Glomerular endothelial cell (primary cell): ENCODE measurements around the gene ZNF430. TPM values are rescaled to one million over a fixed set of nuclear protein-coding genes. Genes with fewer than 3 reads are reported as not detected.
"Not testable (repeated sequence)": the region's sequence is repeated elsewhere in the genome, so short reads cannot be mapped to it uniquely, and the experiment has no call there.

Experiments used
- DNase-seq: peaks from one replicate; pipeline ENCODE4 v3.0.0-alpha.2; 2011; ENCODE audit warnings: low read depth, low spot score; ENCODE audit errors: extremely low read depth
- total RNA-seq: library from RNA; depleted of rRNA; stranded (reverse); fragments of >200 nt; gene quantifications from 2 replicates; pipeline ENCODE4 v1.2.3, GENCODE V29; 2015

ZNF430 gene
- total RNA-seq: 3.4 and 6.4 TPM in 2 replicates

DNA sequence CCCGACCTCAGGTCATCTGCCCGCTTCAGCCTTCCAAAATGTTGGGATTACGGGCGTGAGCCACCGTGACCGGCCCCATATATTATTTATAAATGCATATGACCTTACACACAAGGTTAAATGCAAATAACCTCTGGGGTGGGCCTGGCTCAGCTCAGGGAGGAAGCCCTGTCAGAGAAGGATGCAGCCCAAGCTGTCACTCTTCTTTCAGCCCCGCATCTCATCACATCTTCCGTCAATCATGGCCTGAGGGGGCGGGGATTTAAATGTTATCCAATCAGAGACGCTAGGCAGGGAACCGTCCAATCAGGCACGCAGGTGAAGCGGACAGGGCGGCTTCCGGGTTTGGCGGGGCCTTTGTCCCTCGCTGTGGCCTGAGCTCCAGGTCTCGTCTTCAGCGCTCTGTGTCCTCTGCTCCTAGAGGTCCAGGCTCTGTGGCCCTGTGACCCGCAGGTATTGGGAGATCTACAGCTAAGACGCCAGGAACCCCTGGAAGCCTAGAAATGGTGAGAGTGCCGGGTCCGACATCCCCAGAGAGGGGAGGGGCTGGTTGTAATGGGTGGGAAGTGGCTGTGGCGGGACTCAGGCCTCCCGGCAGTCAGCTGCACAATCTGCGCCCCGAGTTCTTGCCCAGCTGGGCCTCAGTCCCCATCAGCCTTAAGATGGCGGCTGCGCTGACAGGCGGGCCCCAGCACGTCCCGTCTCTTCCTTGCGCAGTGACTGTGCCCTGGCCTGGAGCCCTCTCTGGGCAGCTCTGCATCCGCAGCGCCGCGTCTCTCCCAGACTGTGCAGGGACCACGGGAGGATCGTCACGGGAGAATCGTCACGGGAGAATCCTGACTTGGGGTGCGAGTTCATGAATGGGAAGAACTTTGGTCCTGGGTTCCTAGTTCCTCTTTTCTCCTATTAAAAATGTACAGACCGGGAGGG lies at the start of gene ZNF430:
Gene ZNF430, plus strand, starts transcription at position 360 of the 930 bp plus-strand sequence. Its CDS starts 144 bp downstream, at position 504.
- DNase-seq: peak; percentile 81

DNA sequence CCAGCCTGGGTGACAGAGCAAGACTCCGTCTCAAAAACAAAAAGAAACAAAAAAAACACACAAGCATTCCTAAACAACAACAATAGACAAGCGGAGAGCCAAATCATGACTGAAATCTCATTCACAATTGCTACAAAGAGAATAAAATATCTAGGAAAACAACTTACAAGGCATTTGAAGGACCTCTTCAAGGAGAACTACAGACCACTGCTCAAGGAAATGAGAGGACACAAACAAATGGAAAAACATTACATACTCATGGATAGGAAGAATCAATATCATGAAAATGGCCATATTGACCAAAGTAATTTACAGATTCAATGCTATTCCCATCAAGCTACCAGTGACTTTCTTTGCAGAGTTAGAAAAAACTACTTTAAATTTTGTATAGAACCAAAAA lies 27.7 kb upstream of the ZNF430 start:
- not testable (repeated sequence) for DNase-seq

DNA sequence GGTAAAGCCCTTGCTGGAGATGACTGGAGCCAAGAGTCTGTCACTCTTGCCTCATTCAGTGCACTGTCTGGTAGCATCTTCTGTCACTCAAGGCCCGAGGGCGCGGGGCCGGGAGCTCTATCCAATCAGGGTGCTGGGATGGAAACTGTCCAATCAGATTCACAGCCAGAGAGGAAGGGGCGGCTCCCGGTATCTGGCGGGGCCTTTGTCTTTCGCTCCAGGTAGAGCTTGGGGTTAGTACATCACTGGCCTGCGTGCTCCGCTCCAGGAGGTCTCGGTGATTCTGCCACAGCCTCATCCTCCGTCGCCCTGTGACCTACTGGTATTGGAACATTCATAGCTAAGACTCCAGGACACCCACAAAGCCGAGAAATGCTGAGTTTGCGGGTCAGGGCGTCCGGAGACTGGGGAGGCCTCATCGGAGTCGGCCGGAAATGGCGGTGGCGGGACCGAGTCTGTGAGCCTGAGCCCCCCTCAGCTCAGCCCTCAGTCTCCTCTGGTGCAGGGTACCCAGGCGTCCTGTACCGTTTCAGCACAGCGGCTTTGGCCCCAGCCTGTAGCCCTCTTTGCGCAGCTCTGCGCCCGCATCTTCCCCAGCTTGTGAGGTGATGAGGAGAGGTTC lies 20.6 kb upstream of the ZNF430 start:
- no peak for DNase-seq

DNA sequence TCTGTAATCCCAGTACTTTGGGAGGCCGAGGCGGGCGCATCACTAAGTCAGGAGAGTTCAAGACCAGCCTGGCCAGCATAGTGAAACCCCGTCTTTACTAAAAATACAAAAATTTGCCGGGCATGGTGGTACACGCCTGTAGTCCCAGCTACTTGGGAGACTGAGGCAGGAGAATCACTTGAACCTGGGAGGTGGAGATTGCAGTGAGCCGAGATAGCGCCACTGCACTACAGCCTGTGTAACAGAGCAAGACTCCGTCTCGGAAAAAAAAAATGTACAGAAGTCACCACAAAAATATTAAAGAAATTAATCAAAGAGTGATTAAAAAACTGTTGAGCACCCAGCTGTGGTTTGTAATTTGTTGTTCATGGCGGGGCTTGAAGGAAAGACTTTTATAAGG lies 781 bp downstream of the ZNF430 start:
- DNase-seq: not testable (repeated sequence)

DNA sequence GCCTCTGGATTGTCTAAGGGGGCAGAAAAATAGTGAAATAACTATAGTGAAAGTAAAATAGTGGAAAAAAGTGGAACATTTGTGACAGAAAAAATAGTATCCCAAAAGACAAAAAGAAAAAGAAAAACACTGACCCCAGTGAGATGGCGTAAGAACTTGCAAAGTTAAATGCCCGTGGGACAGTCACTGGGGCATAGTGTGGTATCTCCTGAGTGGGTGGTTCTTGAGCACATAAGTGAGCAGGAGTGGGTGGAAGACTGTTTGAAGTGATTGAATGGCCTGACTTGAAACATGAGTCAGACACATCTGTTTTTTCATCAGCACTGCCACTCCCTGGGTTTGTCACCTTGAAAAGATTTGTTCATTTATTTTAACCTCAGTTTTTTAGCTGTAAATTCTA lies 2.5 kb downstream of the ZNF430 start:
- DNase-seq: no peak

DNA sequence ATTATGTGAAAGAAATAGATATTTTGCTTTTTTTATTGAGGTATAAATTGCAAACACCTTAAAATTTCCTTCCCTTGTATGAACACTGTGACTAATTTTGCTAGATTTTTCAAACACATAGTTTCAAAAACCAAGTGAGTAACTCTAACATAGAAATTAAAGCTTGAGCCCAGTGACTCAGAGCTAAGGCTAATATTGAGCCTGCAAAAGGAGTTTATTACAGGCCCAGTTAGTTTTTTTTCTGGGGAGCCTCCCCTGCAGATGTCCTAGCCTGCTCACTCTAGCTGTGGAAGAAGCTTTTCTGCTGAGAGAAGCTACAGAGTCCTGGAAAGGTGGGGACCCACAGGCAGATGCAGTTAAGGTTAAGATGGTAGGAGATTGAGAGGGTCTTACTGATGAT lies 3.4 kb downstream of the ZNF430 start:
- no peak for DNase-seq

DNA sequence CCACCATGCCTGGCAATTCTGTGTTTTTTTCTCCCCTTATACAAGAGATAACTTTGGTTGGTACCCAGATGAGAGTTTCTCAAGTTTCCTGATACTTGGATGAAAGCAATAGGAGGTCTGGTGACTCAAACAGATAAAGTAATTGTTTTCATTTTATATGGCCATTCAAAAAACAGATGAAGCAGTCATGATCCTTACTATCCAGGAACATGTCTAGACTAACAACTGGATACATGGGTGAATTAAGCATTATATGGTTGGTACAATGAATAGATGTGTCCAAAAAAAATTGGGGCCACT lies 8.5 kb downstream of the ZNF430 start:
- DNase-seq: no peak

DNA sequence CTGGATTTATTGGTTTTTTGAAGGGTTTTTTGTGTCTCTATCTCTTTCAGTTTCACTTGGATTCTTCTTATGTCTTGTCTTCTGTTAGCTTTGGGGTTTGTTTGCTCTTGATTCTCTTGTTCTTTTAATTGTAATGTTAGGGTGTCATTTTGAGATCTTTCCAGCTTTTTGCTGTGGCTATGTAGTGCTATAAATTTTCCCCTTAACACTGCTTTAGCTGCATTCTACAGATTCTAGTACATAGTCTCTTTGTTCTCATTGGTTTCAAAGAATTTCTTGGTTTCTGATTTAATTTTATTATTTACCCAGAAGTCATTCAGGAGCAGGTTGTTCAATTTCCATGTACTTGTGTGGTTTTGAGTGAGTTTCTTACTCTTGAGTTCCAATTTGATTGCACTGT lies 24.6 kb downstream of the ZNF430 start:
- no peak for DNase-seq

DNA sequence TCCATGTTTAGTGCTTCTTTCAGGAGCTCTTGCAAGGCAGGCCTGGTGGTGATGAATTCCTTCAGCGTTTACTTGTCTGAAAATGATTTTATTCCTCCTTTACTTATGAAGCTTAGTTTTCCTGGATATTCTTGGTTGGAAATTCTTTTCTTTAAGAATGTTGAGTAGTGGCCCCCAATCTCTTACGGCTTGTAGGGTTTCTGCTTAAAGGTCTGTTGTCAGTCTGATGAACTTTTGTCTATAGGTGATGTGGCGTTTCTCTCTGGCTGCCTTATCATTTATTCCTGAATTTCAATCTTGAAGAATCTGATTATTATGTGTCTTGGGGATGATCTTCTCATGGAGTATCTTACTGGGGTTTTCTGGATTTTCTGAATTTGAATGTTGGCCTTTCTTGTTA lies 26.0 kb downstream of the ZNF430 start:
- DNase-seq: no peak

DNA sequence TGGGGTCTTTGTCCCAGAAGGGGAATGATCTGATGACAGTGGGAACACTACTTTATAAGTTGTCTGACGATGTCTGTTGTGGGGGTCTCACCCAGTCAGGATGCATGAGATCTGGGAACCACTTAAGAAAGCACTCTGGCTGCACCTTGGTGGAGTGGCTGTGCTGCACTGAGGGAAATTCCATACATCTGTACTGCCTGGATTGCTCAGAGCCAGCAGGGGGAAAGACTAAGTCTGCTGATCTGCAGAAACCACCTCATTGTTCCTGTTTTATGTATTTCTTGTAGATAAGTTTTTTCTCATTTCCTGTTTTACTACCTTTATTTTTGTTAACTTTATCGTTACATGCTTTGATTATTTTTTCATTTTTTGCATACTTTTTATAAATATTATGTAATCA lies 27.3 kb downstream of the ZNF430 start:
- no peak for DNase-seq

DNA sequence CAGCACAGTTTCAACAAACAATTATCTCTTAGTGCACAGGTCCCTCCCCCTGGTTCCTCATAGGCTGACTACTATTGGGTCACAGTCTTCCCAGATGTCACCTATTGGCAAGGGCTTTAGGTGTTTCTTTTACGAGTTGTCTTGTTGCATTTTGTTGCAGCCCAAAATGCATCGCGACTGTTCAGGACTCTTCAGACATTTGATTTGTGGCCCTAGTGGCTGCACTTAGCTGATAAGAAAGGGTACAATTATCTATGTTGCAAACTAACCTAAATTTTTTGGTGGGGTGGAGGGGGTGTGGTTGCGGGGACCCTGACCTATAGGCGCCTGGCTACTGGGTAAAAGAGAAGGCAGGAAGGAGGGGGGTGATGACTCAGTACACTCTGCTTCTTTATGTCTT lies 32.4 kb downstream of the ZNF430 start:
- DNase-seq: no peak

DNA sequence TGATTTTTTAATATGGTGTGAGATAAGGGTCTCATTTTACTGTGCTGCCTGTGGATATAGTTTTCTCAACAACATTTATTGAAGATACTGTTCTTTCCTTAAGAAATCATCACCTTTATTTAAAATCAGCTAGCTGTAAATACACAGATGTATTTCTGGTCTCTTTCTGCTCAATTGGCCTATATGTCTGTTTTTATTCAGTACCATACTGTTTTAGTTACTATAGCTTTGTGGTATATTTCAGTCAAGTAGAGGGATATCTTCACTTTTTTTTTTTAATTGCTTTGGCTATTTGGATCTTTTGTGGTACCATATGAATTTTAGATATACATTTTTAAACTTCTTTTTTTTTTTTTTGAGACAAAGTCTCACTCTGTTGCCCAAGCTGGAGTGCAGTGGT lies 44.9 kb downstream of the ZNF430 start:
- DNase-seq: no peak

DNA sequence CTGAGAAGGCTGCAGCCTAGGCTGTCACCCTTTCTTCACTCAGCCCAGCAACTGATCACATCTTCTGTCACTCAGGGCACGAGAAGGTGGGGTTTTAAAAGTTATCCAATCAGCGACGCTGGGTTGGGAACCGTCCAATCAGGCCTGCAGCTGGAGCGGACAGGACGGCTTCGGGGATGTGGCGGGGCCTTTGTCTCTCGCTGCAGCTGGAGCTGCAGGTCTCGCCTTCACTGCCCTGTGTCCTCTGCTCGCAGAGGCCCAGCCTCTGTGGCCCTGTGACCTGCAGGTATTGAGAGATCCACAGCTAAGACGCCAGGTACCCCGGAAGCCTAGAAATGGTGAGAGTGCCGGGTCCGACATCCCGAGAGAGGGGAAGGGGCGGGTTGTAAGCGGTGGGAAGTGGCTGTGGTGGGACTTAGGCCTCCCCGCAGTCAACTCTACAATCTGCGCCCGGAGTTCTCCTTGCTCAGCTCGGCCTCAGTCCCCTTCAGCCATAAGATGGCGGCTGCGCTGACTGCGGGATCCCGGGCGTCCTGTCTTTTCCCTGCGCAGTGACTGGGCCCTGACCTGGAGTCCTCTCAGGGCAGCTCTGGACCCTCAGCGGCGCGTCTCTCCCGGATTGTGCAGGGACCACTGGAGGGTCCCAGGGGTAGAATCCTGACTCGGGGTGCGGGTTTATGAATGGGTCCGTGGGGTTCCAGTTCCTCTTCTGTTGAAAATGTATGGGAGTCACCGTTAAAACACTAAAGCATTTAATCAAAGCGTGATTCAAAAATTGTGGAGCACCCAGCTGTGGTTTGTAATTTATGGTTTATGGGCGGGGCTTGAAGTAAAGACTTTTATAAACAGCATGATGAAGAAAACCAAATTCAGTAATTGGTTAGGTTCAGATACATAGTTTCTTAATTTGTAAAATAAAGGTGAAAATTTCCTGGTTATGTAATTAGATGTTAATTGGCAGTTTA lies 61.8 kb downstream of the ZNF430 start, which contains the start of gene ZNF714:
Gene ZNF714, plus strand, starts transcription at position 193 of the 965 bp plus-strand sequence. CDS start 16,066 bp downstream, outside the sequence.
- DNase-seq: peak; percentile 84

DNA sequence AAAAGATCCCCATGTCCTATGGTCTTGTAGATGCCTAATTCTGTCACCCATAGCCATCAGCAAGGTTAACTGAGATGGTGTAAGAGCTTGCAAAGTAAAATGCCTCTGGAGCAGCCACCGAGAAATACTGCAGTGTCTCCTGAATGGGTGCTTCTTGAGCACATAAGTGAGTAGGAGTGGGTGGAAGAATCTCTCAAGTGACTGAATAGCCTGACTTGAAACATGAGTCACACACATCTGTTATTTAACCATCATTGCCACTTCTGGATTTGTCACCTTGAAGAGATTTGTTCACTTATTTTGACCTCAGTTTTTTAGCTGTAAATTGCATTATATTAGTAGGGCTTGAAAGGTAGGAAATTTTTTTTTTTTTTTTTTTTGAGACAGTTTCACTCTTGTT lies 63.9 kb downstream of the ZNF430 start:
- DNase-seq: no peak

DNA sequence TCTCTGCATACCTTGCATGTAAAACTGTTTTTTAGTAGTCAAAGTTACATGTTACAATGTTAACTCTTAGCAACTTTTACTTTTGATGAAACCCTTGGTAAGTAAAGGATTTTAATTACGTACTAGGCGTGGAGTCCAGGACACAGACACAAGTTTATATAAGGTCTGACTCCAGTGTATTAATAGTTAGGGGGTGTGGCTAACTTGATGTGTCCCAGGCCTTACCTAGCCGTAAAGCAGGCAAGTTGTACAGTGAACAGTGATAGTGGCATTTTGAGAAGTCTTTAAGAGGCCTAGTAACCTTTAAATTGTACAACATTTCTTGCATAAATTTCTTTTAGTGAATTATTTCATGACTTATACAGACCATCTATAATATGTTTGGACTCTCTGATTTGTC lies 67.4 kb downstream of the ZNF430 start:
- DNase-seq: no peak

DNA sequence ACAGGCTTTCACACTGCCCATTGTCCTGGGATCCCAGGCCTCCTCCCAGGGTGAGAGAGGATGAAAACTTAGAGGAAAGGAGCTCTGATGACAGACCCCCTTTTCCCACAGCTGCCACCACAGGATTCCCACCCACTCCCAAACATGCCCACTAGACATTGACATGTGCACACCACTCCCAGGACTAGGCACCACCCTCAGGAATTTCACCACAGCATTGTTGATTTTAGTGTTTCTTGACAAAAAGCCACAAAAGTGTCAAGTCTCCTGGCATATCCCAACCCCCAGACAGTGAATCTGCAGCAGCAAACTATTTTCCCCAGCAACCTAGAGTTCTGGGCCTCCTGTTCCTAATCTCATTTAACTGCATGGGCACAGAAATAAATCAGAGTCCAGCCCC lies 71.7 kb downstream of the ZNF430 start:
- no peak for DNase-seq

DNA sequence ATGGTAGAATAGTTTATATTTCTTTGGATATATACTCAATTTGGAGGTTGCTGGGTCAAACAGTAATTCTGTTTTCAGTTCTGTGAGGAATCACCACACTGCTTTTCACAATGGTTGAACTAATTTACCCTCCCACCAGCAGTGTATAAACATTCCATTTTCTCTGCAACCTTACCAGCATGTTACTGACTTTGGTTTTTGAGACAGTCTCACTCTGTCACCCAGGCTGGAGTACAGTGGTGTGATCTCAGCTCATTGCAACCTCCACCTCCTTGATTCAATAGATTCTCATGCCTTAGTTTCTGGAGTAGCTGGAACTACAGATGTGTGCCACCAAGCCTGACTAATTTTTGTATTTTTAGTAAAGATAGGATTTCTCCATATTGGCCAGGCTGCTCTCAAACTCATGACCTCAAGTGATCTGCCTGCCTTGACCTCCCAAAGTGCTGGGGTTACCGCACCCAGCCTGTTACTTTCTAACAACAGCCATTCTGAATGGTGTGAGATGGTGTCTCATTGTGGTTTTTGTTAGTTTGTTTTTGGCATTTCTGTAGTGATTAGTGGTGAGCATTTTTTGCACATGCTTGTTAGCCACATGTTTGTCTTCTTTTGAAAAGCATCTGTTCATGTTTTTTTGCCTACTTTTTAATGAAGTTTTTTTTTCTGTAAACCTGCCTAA lies 74.0 kb downstream of the ZNF430 start:
- DNase-seq: no peak

DNA sequence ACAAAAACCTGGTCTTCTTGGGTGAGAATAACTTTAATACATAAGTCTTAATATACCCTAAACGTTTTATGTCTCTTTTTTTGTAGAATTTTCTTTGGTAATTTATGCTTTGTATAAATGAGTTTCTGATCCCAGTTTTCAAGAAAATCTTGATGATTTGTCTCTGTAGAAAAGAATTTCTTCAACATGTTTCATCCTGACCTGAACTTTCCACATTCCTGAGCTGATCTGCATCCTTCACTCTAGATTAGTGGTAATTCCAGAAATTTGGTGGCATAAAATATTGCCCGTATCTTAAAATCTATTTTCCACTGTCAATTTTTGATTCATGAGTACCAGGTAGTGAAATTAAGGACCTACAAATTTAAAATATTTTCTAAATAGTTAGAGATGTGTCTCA lies 77.8 kb downstream of the ZNF430 start:
- DNase-seq: no peak

DNA sequence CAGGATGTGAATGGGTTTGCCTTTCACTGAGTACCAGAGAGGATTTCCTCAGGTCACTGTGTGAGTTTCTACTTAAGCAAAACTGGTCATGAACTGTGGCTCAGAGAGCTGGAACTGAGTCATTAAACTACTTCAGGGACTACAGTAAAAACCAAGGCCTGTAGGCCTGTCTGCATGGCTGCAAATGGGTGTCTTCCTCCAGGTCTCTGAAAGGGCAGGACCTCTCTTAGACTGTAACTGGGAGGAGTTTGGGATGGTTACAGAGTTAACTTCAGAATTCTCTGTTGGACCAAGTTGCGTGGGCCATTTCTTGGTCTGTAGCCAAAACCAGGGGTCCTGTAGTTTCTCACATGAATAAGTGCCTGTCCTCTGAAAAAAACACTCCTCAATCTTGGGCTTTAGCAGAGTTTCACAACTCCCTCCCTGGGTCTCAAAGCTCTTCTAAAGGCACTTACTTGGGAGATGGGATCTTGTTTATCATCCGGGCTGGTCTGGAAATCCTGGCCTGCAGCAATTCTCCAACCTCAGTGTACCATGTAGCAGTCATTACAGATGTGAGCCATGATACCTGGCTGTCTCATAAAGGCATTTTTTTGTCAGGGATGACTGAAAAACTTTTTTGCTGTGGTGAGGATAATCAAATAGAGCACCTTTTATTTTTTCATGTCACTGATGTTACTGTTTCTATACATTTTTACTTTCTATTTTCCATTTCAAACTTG lies 81.2 kb downstream of the ZNF430 start:
- no peak for DNase-seq

DNA sequence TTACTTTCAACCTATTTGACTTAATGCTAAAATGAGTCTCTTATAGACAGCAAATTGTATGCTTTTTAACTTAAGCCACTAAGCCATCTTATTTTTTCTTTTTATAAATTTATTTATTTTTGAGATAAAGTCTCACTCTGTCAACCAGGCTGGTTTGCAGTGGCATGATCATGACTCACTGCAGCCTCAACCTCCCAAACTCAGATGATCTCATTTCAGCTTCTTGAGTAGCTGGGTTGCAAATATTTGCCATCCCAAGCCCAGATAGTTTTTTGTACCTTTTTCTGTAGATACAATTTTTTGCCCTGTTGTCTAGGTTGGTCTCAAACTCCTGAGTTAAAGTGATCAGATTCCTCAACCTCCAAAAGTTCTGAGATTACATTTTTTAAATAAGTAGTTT lies 88.7 kb downstream of the ZNF430 start:
- no peak for DNase-seq
